OCI-LY1 (cell line): ENCODE results near the gene METTL22.
A peak's percentile ranks its signal among the peaks of the same experiment; 100 is the strongest.

Experiments used
- H2AFZ ChIP-seq: fragments of 200-600 bp; sonication (generic), shearing (Covaris generic); 2 replicates; pipeline ENCODE4 v1.6.0; 2014; ENCODE audit warnings: antibody characterized with exemption, mild to moderate bottlenecking, low read length
- H3F3A ChIP-seq: fragments of 200-600 bp; sonication (generic), shearing (Covaris generic); 2 replicates; pipeline ENCODE4 v1.6.0; 2014; ENCODE audit warnings: mild to moderate bottlenecking, antibody characterized with exemption, low read length, moderate library complexity; ENCODE audit not compliant: insufficient read depth
- H3K27ac ChIP-seq: fragments of 200-600 bp; sonication (generic); 2 replicates; pipeline ENCODE4 v1.5.1; 2014; ENCODE audit warnings: low read length, mixed run types, mild to moderate bottlenecking, low read depth; ENCODE audit not compliant: poor library complexity, severe bottlenecking
- H3K27me3 ChIP-seq: fragments of 200-600 bp; sonication (generic); 2 replicates; pipeline ENCODE4 v1.6.0; 2014; ENCODE audit warnings: antibody characterized with exemption, mild to moderate bottlenecking, low read length, moderate library complexity; ENCODE audit not compliant: insufficient read depth
- H3K36me3 ChIP-seq: fragments of 200-600 bp; sonication (generic); 2 replicates; pipeline ENCODE4 v1.6.1; 2014; ENCODE audit warnings: mild to moderate bottlenecking, antibody characterized with exemption, low read length, moderate library complexity, mixed read lengths; ENCODE audit not compliant: insufficient read depth
- H3K4me1 ChIP-seq: fragments of 200-600 bp; sonication (generic); 2 replicates; pipeline ENCODE4 v1.5.1; 2014; ENCODE audit warnings: mild to moderate bottlenecking, low read length, moderate library complexity; ENCODE audit not compliant: insufficient read depth, severe bottlenecking
- H3K4me2 ChIP-seq: fragments of 200-600 bp; sonication (generic), shearing (Covaris generic); 2 replicates; pipeline ENCODE4 v1.6.1; 2014; ENCODE audit warnings: low read length
- H3K4me3 ChIP-seq: fragments of 200-600 bp; sonication (generic); 2 replicates; pipeline ENCODE4 v1.5.1; 2014; ENCODE audit warnings: low read length, low read depth, mild to moderate bottlenecking, mixed read lengths; ENCODE audit not compliant: poor library complexity, severe bottlenecking
- H3K79me2 ChIP-seq: fragments of 200-600 bp; shearing (Covaris generic); 2 replicates; pipeline ENCODE4 v1.6.1; 2016; ENCODE audit warnings: mixed run types, low read length, mixed read lengths; ENCODE audit not compliant: insufficient read depth
- H3K9ac ChIP-seq: fragments of 200-600 bp; sonication (generic), shearing (Covaris generic); 2 replicates; pipeline ENCODE4 v1.6.1; 2014; ENCODE audit warnings: mild to moderate bottlenecking, low read length, mixed read lengths
- H3K9me2 ChIP-seq: fragments of 200-600 bp; sonication (generic), shearing (Covaris generic); 2 replicates; pipeline ENCODE4 v1.6.1; 2014; ENCODE audit warnings: low read depth, mild to moderate bottlenecking, low read length, mixed read lengths
- H3K9me3 ChIP-seq: fragments of 200-600 bp; shearing (Covaris generic); 2 replicates; pipeline ENCODE4 v1.6.1; 2014; ENCODE audit warnings: low read length, mixed read lengths
- H4K20me1 ChIP-seq: fragments of 200-600 bp; sonication (generic), shearing (Covaris generic); 2 replicates; pipeline ENCODE4 v1.6.0; 2016; ENCODE audit warnings: mild to moderate bottlenecking, low read length; ENCODE audit not compliant: insufficient read depth
- EZH2 ChIP-seq: fragments of 200-600 bp; sonication (generic), shearing (Covaris generic); IDR thresholded peaks from 2 replicates; pipeline ENCODE4 v1.8.0; 2017; ENCODE audit warnings: borderline replicate concordance, mixed run types, mild to moderate bottlenecking, antibody characterized with exemption, low read length, moderate library complexity, mixed read lengths
- TF ChIP-seq, protein P1 (sequence below): fragments of 200-600 bp; sonication (generic), shearing (Covaris generic); IDR thresholded peaks from 2 replicates; pipeline ENCODE4 v1.5.1; 2017; ENCODE audit warnings: mild to moderate bottlenecking, antibody characterized with exemption, low read length, moderate library complexity, mixed read lengths

Gene METTL22

DNA sequence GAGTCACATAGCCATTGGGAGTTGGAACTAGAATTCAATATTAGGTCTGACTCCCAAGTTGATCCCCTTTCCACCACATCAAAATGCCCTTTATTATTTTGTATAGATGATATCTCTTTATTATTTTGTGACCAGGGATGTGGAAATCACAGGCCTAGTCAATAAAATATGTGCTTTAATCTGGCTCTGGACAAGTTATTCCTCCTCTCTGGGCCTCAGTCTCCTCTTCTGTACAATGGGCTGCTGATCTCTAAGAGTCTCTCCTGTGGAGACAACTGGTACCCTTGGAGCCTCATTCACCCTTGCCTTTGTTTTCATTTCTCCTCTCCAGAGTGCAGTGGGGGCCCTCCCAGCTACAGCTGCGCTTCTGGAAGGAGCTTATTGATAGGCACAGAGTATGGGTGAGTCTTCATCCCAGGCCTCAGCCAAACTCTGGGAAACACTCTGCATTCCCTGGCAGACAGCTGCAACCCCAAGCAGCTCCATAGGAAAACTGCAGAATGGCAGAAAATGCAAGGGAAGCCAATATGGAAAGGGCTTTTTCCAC lies 48.6 kb downstream of the METTL22 start:
- H4K20me1 ChIP-seq, result no peaks in the 10 kb centered on the region
- H3K27me3 ChIP-seq, result no peaks in the 10 kb centered on the region
- no peaks in the 10 kb centered on the region for H3K9me2 ChIP-seq
- peaks cover 10% of the 10 kb centered on the region for H3K4me1 ChIP-seq
- no peak overlapping the region for H3K9ac ChIP-seq
- no peaks in the 10 kb centered on the region for H3K79me2 ChIP-seq
- H3K36me3 ChIP-seq, result no peaks in the 10 kb centered on the region
- no peak overlapping the region for H3K4me3 ChIP-seq
- TF ChIP-seq, protein P1, sequence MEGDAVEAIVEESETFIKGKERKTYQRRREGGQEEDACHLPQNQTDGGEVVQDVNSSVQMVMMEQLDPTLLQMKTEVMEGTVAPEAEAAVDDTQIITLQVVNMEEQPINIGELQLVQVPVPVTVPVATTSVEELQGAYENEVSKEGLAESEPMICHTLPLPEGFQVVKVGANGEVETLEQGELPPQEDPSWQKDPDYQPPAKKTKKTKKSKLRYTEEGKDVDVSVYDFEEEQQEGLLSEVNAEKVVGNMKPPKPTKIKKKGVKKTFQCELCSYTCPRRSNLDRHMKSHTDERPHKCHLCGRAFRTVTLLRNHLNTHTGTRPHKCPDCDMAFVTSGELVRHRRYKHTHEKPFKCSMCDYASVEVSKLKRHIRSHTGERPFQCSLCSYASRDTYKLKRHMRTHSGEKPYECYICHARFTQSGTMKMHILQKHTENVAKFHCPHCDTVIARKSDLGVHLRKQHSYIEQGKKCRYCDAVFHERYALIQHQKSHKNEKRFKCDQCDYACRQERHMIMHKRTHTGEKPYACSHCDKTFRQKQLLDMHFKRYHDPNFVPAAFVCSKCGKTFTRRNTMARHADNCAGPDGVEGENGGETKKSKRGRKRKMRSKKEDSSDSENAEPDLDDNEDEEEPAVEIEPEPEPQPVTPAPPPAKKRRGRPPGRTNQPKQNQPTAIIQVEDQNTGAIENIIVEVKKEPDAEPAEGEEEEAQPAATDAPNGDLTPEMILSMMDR, result no peak
- TF ChIP-seq EZH2, result no peak
- H3K4me2 ChIP-seq, result no peak overlapping the region
- no peaks in the 10 kb centered on the region for H3K9me3 ChIP-seq
- H3K27ac ChIP-seq, result no peak overlapping the region
- no peaks in the 10 kb centered on the region for H3F3A ChIP-seq
- H2AFZ ChIP-seq, result no peak overlapping the region

DNA sequence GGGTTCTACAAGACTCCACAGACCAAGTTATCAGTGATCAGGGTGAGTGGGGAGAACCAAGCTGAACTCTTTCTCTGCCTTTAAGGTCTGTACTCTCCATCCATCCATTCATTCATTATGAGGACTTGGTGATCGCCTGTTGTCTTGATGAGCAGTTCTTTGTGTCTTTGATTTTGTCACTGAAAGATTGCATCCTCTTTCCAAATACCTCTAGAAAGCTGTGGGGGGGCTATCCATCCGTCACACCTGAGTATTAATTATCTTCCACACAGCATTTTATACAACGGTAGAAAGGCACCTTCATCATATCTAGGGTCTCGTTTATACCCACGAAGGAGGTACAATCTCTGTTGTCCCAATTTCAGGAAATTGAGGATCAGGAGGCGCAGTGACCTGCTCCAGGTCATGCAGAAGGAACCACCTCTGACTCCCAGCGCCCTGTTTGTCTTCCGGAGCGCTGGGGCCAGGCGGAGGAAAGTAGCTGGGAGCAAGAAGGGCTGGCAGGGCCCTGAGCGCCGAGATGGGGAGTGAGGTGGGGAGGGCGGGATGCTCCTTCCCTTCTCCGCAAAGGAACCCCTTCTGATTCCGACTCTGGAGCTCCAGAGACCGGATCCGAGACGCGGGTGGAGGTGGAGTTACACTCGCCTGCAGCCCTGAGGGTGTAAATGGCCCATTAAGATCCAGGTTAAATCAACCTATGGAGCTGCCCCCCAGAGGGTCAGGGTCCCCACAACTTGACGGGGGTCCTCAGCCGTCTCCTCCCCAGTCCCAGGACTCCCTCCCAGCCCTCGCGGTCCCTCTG lies 52.3 kb downstream of the METTL22 start:
- no peak for TF ChIP-seq EZH2
- TF ChIP-seq, protein P1, result no peak
- H3K27me3 ChIP-seq, result no peaks in the 10 kb centered on the region
- H3K27ac ChIP-seq, result no peak overlapping the region
- H3K9me3 ChIP-seq, result no peaks in the 10 kb centered on the region
- H3K9ac ChIP-seq, result peak overlapping the region; percentile 47; the same call in 1 of the 2 replicates
- H3K4me3 ChIP-seq, result peak overlapping the region; percentile 72
- H3K4me2 ChIP-seq, result peak overlapping the region; percentile 90
- peak overlapping the region; percentile 15; the same call in 1 of the 2 replicates for H2AFZ ChIP-seq
- H3K4me1 ChIP-seq, result peaks cover 11% of the 10 kb centered on the region
- no peaks in the 10 kb centered on the region for H3K36me3 ChIP-seq
- no peaks in the 10 kb centered on the region for H3K9me2 ChIP-seq
- H3F3A ChIP-seq, result no peaks in the 10 kb centered on the region
- no peaks in the 10 kb centered on the region for H3K79me2 ChIP-seq
- no peaks in the 10 kb centered on the region for H4K20me1 ChIP-seq

DNA sequence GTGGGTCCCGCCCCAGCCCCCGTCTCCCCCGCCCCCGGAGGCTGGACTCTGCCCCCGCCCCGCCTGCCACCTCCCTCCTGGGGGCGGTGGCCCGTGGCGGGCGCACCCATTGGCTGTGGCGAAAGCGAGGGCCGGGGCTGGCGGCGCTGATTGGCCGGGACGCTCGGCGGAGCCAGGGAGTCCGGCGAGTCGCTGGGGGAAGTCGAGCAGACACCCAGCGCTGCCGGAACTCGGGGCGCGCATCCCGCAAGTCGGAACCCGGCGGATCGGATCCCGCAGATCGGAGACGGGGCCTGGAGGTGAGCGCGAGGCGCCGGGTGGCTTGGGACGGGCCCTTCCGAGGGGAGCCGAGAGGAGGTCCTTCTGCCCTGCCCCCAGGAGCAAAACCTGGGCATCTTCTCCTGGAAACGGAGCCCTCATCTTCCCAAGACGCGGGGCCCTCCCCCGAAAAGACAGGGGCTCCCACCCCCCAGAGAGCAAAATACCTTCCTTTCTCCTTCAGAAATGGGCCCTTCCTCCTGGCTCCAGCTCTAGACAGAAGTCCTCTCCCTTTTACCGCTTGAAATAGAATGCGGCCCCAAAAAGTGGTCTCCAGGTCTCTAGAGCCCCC lies 53.0 kb downstream of the METTL22 start, which contains the start of gene ABAT:
TSS of gene ABAT (plus strand) at position 205 of the 610 bp plus-strand sequence. CDS start 61,123 bp downstream, outside the sequence.
- peak within 1 kb of the TSS; percentile 63 for H3K9ac ChIP-seq
- H3K36me3 ChIP-seq, result no peaks in the 10 kb centered on the region; the same call in 1 of the 2 replicates

More for the DNA sequence above, 53.0 kb downstream of the METTL22 start, which contains the start of gene ABAT:
- H3K27ac ChIP-seq, result no peak within 1 kb of the TSS
- no peaks in the 10 kb centered on the region for H4K20me1 ChIP-seq
- peak within 1 kb of the TSS; percentile 92 for H2AFZ ChIP-seq
- H3K79me2 ChIP-seq, result no peaks in the 10 kb centered on the region
- TF ChIP-seq EZH2, result no peak
- TF ChIP-seq, protein P1, result no peak
- H3F3A ChIP-seq, result no peaks in the 10 kb centered on the region
- H3K9me3 ChIP-seq, result no peaks in the 10 kb centered on the region
- H3K27me3 ChIP-seq, result peaks cover under 1% of the 10 kb centered on the region; the same call in 1 of the 2 replicates
- H3K4me2 ChIP-seq, result peak within 1 kb of the TSS; percentile 90
- no peaks in the 10 kb centered on the region for H3K9me2 ChIP-seq
- peaks cover 11% of the 10 kb centered on the region for H3K4me1 ChIP-seq
- peak within 1 kb of the TSS; percentile 72 for H3K4me3 ChIP-seq
